Measurements from ENCODE around the gene FAM117A.
A peak's percentile ranks its signal among the peaks of the same experiment; 100 is the strongest.

The FAM117A gene

GRCh38 chr17:49739641-49740271 is 24.2 kb downstream of the FAM117A start:
- Histone ChIP-seq H3K79me2 (ENCODE audit: insufficient read depth, low read length) (peaks cover 69% of the 10 kb centered on the region), H3K4me2 (ENCODE audit: insufficient read depth, low read length) (peak overlapping the region; percentile 56), H4K20me1 (ENCODE audit: insufficient read depth, low read length) (no peaks in the 10 kb centered on the region), H3K9ac (ENCODE audit: low read depth, low read length) (peak overlapping the region; percentile 63), H3K36me3 (ENCODE audit: insufficient read depth, low read length) (no peaks in the 10 kb centered on the region), H3K4me1 (ENCODE audit: insufficient read depth, low read length) (peaks cover 63% of the 10 kb centered on the region), H3K27ac (ENCODE audit: low read length) (peak overlapping the region; percentile 91), H2AFZ (ENCODE audit: low read depth, low read length) (peak overlapping the region; percentile 35), H3K4me3 (ENCODE audit: low read depth in 1 of 2, low read length in 2 of 2) (peak overlapping the region in 1 of 2 experiments; percentile 45; a peak in 2 of 4 replicates), H3K27me3 (ENCODE audit: insufficient read depth, low read length, poor library complexity) (no peaks in the 10 kb centered on the region), H3K9me3 (ENCODE audit: insufficient read depth, low read length, severe bottlenecking) (no peaks in the 10 kb centered on the region)
- TF ChIP-seq, protein P1, sequence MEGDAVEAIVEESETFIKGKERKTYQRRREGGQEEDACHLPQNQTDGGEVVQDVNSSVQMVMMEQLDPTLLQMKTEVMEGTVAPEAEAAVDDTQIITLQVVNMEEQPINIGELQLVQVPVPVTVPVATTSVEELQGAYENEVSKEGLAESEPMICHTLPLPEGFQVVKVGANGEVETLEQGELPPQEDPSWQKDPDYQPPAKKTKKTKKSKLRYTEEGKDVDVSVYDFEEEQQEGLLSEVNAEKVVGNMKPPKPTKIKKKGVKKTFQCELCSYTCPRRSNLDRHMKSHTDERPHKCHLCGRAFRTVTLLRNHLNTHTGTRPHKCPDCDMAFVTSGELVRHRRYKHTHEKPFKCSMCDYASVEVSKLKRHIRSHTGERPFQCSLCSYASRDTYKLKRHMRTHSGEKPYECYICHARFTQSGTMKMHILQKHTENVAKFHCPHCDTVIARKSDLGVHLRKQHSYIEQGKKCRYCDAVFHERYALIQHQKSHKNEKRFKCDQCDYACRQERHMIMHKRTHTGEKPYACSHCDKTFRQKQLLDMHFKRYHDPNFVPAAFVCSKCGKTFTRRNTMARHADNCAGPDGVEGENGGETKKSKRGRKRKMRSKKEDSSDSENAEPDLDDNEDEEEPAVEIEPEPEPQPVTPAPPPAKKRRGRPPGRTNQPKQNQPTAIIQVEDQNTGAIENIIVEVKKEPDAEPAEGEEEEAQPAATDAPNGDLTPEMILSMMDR (IDR thresholded peaks at IDR 0.05; ENCODE audit: borderline replicate concordance, extremely low read depth, low read length, poor library complexity, severe bottlenecking), result no peak
- no peak for TF ChIP-seq EZH2 (IDR thresholded peaks at IDR 0.05; ENCODE audit: borderline replicate concordance, low read depth, low read length, severe bottlenecking)
- peak; percentile 93 for ATAC-seq (ENCODE audit: insufficient read depth, low read depth)
- peak; percentile 96 for DNase-seq

- H2AFZ ChIP-seq (ENCODE audit: low read depth, low read length), result peak overlapping the region; percentile 35; the same call in 1 of the 2 replicates
- H3K27me3 ChIP-seq (ENCODE audit: insufficient read depth, low read length, poor library complexity), result no peaks in the 10 kb centered on the region
- no peaks in the 10 kb centered on the region for H3K36me3 ChIP-seq (ENCODE audit: insufficient read depth, low read length)
- no peak for ATAC-seq (ENCODE audit: insufficient read depth, low read depth)
- peaks cover 61% of the 10 kb centered on the region for H3K79me2 ChIP-seq (ENCODE audit: insufficient read depth, low read length)
- no peaks in the 10 kb centered on the region for H3K9me3 ChIP-seq (ENCODE audit: insufficient read depth, low read length, severe bottlenecking)
- H3K4me1 ChIP-seq (ENCODE audit: insufficient read depth, low read length), result peaks cover 59% of the 10 kb centered on the region
- TF ChIP-seq EZH2 (IDR thresholded peaks at IDR 0.05; ENCODE audit: borderline replicate concordance, low read depth, low read length, severe bottlenecking), result no peak
- TF ChIP-seq, protein P1 (IDR thresholded peaks at IDR 0.05; ENCODE audit: borderline replicate concordance, extremely low read depth, low read length, poor library complexity, severe bottlenecking), result no peak
- H3K4me2 ChIP-seq (ENCODE audit: insufficient read depth, low read length), result peak overlapping the region; percentile 56
- peak overlapping the region; percentile 63 for H3K9ac ChIP-seq (ENCODE audit: low read depth, low read length)
- no peak for DNase-seq
- no peaks in the 10 kb centered on the region for H4K20me1 ChIP-seq (ENCODE audit: insufficient read depth, low read length)
- peak overlapping the region; percentile 91 for H3K27ac ChIP-seq (ENCODE audit: low read length)
- H3K4me3 ChIP-seq (ENCODE audit: low read depth in 1 of 2, low read length in 2 of 2), result peak overlapping the region in 1 of 2 experiments; percentile 45; a peak in 2 of 4 replicates
Measured at GRCh38 chr17:49738456-49739163, 25.3 kb downstream of the FAM117A start.

DNA sequence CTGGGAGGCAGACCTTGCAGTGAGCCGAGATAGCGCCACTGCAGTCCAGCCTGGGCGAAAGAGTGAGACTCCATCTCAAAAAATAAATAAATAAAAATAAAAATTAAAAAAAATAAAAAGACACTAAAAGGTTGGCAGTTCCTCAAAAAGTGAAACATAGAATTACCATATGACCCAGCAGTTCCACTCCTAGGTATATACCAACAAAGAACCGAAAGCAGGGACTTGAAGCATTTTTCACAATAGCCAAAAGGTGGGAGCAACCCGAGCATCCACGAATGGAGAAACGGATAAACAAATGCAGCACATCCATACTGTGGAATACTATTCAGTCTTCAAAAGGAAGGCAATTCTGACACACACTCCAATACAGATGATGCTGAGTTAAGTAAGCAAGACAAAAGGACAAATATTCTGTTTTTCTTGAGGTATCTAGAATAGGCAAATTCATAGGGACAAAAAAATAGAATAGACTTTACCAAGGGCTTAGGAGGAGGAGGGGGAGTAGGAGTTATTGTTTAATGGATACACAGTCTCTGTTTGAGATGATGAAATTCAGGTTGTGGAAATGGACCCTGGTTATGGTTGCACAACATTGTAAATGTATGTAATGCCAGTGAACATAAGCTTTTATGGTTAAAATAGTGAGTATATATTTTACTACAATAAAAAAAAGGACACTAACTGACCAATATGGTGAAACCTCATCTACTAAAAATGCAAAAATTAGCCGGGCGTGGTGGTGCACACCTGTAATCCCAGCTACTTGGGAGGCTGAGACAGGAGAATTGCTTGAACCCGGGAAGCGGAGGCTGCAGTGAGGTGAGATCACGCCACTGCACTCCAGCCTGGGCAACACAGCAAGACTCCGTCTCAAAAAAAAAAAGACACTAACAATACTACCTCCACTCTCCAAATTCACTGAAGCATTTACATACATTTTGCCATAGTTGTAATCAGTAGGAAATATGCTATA is 29.1 kb downstream of the FAM117A start:
- no peak overlapping the region for H3K4me3 ChIP-seq (ENCODE audit: low read depth in 1 of 2, low read length in 2 of 2)
- H3K27ac ChIP-seq (ENCODE audit: low read length), result no peak overlapping the region
- H3K9ac ChIP-seq (ENCODE audit: low read depth, low read length), result no peak overlapping the region
- no peak for ATAC-seq (ENCODE audit: insufficient read depth, low read depth)
- no peaks in the 10 kb centered on the region for H3K9me3 ChIP-seq (ENCODE audit: insufficient read depth, low read length, severe bottlenecking)
- H2AFZ ChIP-seq (ENCODE audit: low read depth, low read length), result no peak overlapping the region
- no peaks in the 10 kb centered on the region for H3K27me3 ChIP-seq (ENCODE audit: insufficient read depth, low read length, poor library complexity)
- H3K4me2 ChIP-seq (ENCODE audit: insufficient read depth, low read length), result no peak overlapping the region
- H4K20me1 ChIP-seq (ENCODE audit: insufficient read depth, low read length), result peaks cover 5% of the 10 kb centered on the region; the same call in 1 of the 2 replicates
- H3K36me3 ChIP-seq (ENCODE audit: insufficient read depth, low read length), result peaks cover 5% of the 10 kb centered on the region
- peaks cover 21% of the 10 kb centered on the region for H3K4me1 ChIP-seq (ENCODE audit: insufficient read depth, low read length)
- no peak for DNase-seq
- TF ChIP-seq EZH2 (IDR thresholded peaks at IDR 0.05; ENCODE audit: borderline replicate concordance, low read depth, low read length, severe bottlenecking), result no peak
- TF ChIP-seq, protein P1 (IDR thresholded peaks at IDR 0.05; ENCODE audit: borderline replicate concordance, extremely low read depth, low read length, poor library complexity, severe bottlenecking), result no peak
- H3K79me2 ChIP-seq (ENCODE audit: insufficient read depth, low read length), result peaks cover 46% of the 10 kb centered on the region
